Measurements from ENCODE around the gene CABLES1. TPM values are rescaled to one million over a fixed set of nuclear protein-coding genes. Genes with fewer than 3 reads are reported as not detected.

The CABLES1 gene
- total RNA-seq, 1 donor from 2014 or later = 3.1 TPM

- no peak for DNase-seq
- peaks cover 10% of the 10 kb centered on the region for H3K9me3 Mint-ChIP-seq (ENCODE audit: unreplicated experiment)
- peaks cover 2% of the 10 kb centered on the region for H3K4me1 Mint-ChIP-seq (ENCODE audit: low read depth, unreplicated experiment)
- peaks cover 22% of the 10 kb centered on the region for H3K36me3 Mint-ChIP-seq (ENCODE audit: unreplicated experiment)
- TF ChIP-seq CTCF (IDR thresholded peaks at IDR 0.05; ENCODE audit: partially characterized antibody, unreplicated experiment) = no peak
- H3K27ac Mint-ChIP-seq (ENCODE audit: unreplicated experiment) = no peak overlapping the region
- peaks cover 7% of the 10 kb centered on the region for H3K27me3 Mint-ChIP-seq (ENCODE audit: unreplicated experiment)
- H3K4me3 Mint-ChIP-seq (ENCODE audit: unreplicated experiment) = no peak overlapping the region
Observed at GRCh38 chr18:23269928-23270327, 134.6 kb downstream of the CABLES1 start.

GRCh38 chr18:23270986-23271680, 135.8 kb downstream of the CABLES1 start:
- TF ChIP-seq CTCF (IDR thresholded peaks at IDR 0.05; ENCODE audit: partially characterized antibody, unreplicated experiment) = no peak
- no peak overlapping the region for H3K27ac Mint-ChIP-seq (ENCODE audit: unreplicated experiment)

GRCh38 chr18:23272498-23273232, 137.4 kb downstream of the CABLES1 start:
- Mint-ChIP-seq H3K4me1 (ENCODE audit: low read depth, unreplicated experiment) (peaks cover 2% of the 10 kb centered on the region), H3K27ac (ENCODE audit: unreplicated experiment) (no peak overlapping the region), H3K4me3 (ENCODE audit: unreplicated experiment) (no peak overlapping the region), H3K27me3 (ENCODE audit: unreplicated experiment) (peaks cover 4% of the 10 kb centered on the region), H3K36me3 (ENCODE audit: unreplicated experiment) (peaks cover 25% of the 10 kb centered on the region), H3K9me3 (ENCODE audit: unreplicated experiment) (peaks cover 13% of the 10 kb centered on the region)
- TF ChIP-seq CTCF (IDR thresholded peaks at IDR 0.05; ENCODE audit: partially characterized antibody, unreplicated experiment) = no peak
- no peak for DNase-seq

More at GRCh38 chr18:23270986-23271680, 135.8 kb downstream of the CABLES1 start:
- DNase-seq = no peak
- Mint-ChIP-seq H3K4me3 (ENCODE audit: unreplicated experiment) (no peak overlapping the region), H3K36me3 (ENCODE audit: unreplicated experiment) (peaks cover 18% of the 10 kb centered on the region), H3K9me3 (ENCODE audit: unreplicated experiment) (peaks cover 10% of the 10 kb centered on the region), H3K27me3 (ENCODE audit: unreplicated experiment) (peaks cover 9% of the 10 kb centered on the region), H3K4me1 (ENCODE audit: low read depth, unreplicated experiment) (peaks cover 2% of the 10 kb centered on the region)

GRCh38 chr18:23273443-23273966, 138.2 kb downstream of the CABLES1 start:
- Mint-ChIP-seq H3K4me3 (ENCODE audit: unreplicated experiment) (no peak overlapping the region), H3K36me3 (ENCODE audit: unreplicated experiment) (peaks cover 28% of the 10 kb centered on the region), H3K27ac (ENCODE audit: unreplicated experiment) (no peak overlapping the region), H3K27me3 (ENCODE audit: unreplicated experiment) (peaks cover 3% of the 10 kb centered on the region), H3K9me3 (ENCODE audit: unreplicated experiment) (peaks cover 11% of the 10 kb centered on the region), H3K4me1 (ENCODE audit: low read depth, unreplicated experiment) (peaks cover 2% of the 10 kb centered on the region)
- no peak for DNase-seq
- TF ChIP-seq CTCF (IDR thresholded peaks at IDR 0.05; ENCODE audit: partially characterized antibody, unreplicated experiment) = no peak

Data from glutamatergic neuron (in vitro differentiated cells).